Keratinocyte (primary cell): ENCODE results near the gene HMGXB3. TPM values are rescaled to one million over a fixed set of nuclear protein-coding genes. Genes with fewer than 3 reads are reported as not detected.

Experiments used
- DNase-seq: peaks from one replicate; pipeline ENCODE4 v3.0.0-alpha.2; 2011; ENCODE audit warnings: low read depth, missing footprints, low spot score
- FAIRE-seq: peaks from 2 replicates; lab custom pipeline; 2011; peaks lifted over from hg19 to GRCh38; lab: Jason Lieb, UNC
- H2AFZ ChIP-seq: 2 replicates; pipeline ENCODE4 v1.6.0; 2012; ENCODE audit warnings: low read length, control low read depth, inconsistent platforms; ENCODE audit not compliant: control insufficient read depth
- H3K27ac ChIP-seq: 2 replicates; pipeline ENCODE4 v1.5.1; 2011; ENCODE audit warnings: low read length; ENCODE audit not compliant: control insufficient read depth, insufficient read depth
- H3K27me3 ChIP-seq: 3 replicates; pipeline ENCODE4 v1.6.0; 2011; ENCODE audit warnings: low read length; ENCODE audit not compliant: control insufficient read depth, insufficient read depth; ENCODE audit errors: extremely low read depth
- H3K36me3 ChIP-seq, 2 experiments: 2 replicates in 1 of 2; 3 replicates in 1 of 2; pipeline ENCODE4 v1.5.1; 2011; ENCODE audit warnings: low read length in 2 of 2, mild to moderate bottlenecking in 1 of 2; ENCODE audit not compliant: control insufficient read depth in 2 of 2, insufficient read depth in 2 of 2; ENCODE audit errors: extremely low read depth in 1 of 2
- H3K4me1 ChIP-seq: 3 replicates; pipeline ENCODE4 v1.5.1; 2011; ENCODE audit warnings: low read length; ENCODE audit not compliant: control insufficient read depth, insufficient read depth; ENCODE audit errors: extremely low read depth
- H3K4me2 ChIP-seq: 3 replicates; pipeline ENCODE4 v1.6.0; 2011; ENCODE audit warnings: low read depth, low read length; ENCODE audit not compliant: control insufficient read depth, insufficient read depth; ENCODE audit errors: extremely low read depth
- H3K4me3 ChIP-seq, 3 experiments: fragments of 200-600 bp in 1 of 3; sonication (generic) in 1 of 3; 2 replicates in 2 of 3; 3 replicates in 1 of 3; pipeline ENCODE4 v1.5.1; 2011 to 2016; ENCODE audit warnings: low read length in 3 of 3, mild to moderate bottlenecking in 3 of 3, control low read depth in 2 of 3, inconsistent platforms in 1 of 3, low read depth in 1 of 3, mixed read lengths in 1 of 3, mixed run types in 1 of 3, moderate library complexity in 1 of 3; ENCODE audit not compliant: control insufficient read depth in 2 of 3, insufficient read depth in 2 of 3; ENCODE audit errors: extremely low read depth in 1 of 3
- H3K79me2 ChIP-seq: 2 replicates; pipeline ENCODE4 v1.6.0; 2012; ENCODE audit warnings: low read length; ENCODE audit not compliant: control insufficient read depth, insufficient read depth
- H3K9ac ChIP-seq: 3 replicates; pipeline ENCODE4 v1.6.0; 2011; ENCODE audit warnings: low read length; ENCODE audit not compliant: control insufficient read depth, insufficient read depth; ENCODE audit errors: extremely low read depth
- H3K9me1 ChIP-seq: 3 replicates; pipeline ENCODE4 v1.6.0; 2011; ENCODE audit warnings: low read length; ENCODE audit not compliant: control insufficient read depth, insufficient read depth; ENCODE audit errors: extremely low read depth
- H3K9me3 ChIP-seq: 2 replicates; pipeline ENCODE4 v1.5.1; 2012; ENCODE audit warnings: low read depth, low read length; ENCODE audit not compliant: control insufficient read depth
- H4K20me1 ChIP-seq: 3 replicates; pipeline ENCODE4 v1.6.0; 2011; ENCODE audit warnings: low read length; ENCODE audit not compliant: control insufficient read depth, insufficient read depth; ENCODE audit errors: extremely low read depth
- CTCF ChIP-seq, 3 experiments: IDR thresholded peaks in 1 of 3; conservative IDR thresholded peaks in 1 of 3; optimal IDR thresholded peaks in 1 of 3; 2 replicates in 2 of 3; 3 replicates in 1 of 3; pipeline versions ENCODE3 to v1.5.1; 2011; ENCODE audit warnings: low read length in 3 of 3, mild to moderate bottlenecking in 3 of 3, moderate library complexity in 2 of 3, control low read depth in 1 of 3, inconsistent platforms in 1 of 3; ENCODE audit not compliant: insufficient read depth in 2 of 3; ENCODE audit errors: extremely low read depth in 1 of 3
- EZH2 ChIP-seq: IDR thresholded peaks from one replicate; pipeline ENCODE4 v1.6.1; 2012; ENCODE audit warnings: inconsistent platforms, mild to moderate bottlenecking, low read length, moderate library complexity
- dilution Hi-C: fragments of 300-500 bp; cut with MboI; formaldehyde crosslinking; loops from one replicate; pipeline ENCODE4 v1.7.0; 2020; ENCODE audit warnings: low sequenced_read_pairs; ENCODE audit not compliant: extremely low pct_ligation_motif_present
- polyA plus RNA-seq, 5 experiments: library from polyadenylated mRNA; depleted of rRNA in 3 of 5; stranded (reverse) in 3 of 5; stranded (forward) in 1 of 5; unstranded in 1 of 5; fragments of >200 nt; gene quantifications; 1 replicate in 1 of 5; 2 replicates in 3 of 5; 3 replicates in 1 of 5; pipeline versions ENCODE4 v1.2.1 to v1.2.3, GENCODE V29; 2011 to 2012; ENCODE audit warnings: missing spikeins in 2 of 5, low read depth in 1 of 5, low replicate concordance in 1 of 5

HMGXB3 gene
- polyA plus RNA-seq, 1 donor (not counting 4 experiments of a cell fraction or from before 2014, with no cell fraction given): 39.4 TPM

GRCh38 chr5:149999359-149999758 is 1.2 kb upstream of the HMGXB3 start:
- H3K27me3 ChIP-seq: no peaks in the 10 kb centered on the region
- H3K4me3 ChIP-seq: peak overlapping the region; percentile 88 to 98 (median 96)
- DNase-seq (no peak), FAIRE-seq (peak; percentile 57)
- peak overlapping the region; percentile 84 for H3K4me2 ChIP-seq
- TF ChIP-seq EZH2 (no peak), CTCF (optimal IDR thresholded peaks at IDR 0.05 in 1 of 3, IDR thresholded peaks at IDR 0.05 in 1 of 3, conservative IDR thresholded peaks at IDR 0.05 in 1 of 3; ENCODE audit: extremely low read depth in 1 of 3, insufficient read depth in 2 of 3, low read length in 3 of 3) (no peak)
- peak overlapping the region; percentile 90 for H3K27ac ChIP-seq
- H3K36me3 ChIP-seq: peaks cover 7% of the 10 kb centered on the region in 2 experiments
- dilution Hi-C loops: no loop called here
- H2AFZ ChIP-seq: peak overlapping the region; percentile 35
- peak overlapping the region; percentile 94 for H3K9ac ChIP-seq
- H3K79me2 ChIP-seq: peaks cover 32% of the 10 kb centered on the region
- peaks cover 5% of the 10 kb centered on the region for H4K20me1 ChIP-seq
- H3K4me1 ChIP-seq: peaks cover 29% of the 10 kb centered on the region
- H3K9me1 ChIP-seq: no peaks in the 10 kb centered on the region
- H3K9me3 ChIP-seq: no peaks in the 10 kb centered on the region

- Histone ChIP-seq H3K36me3 (peaks cover 7 to 10% of the 10 kb centered on the region in 2 experiments), H4K20me1 (peaks cover 5% of the 10 kb centered on the region), H3K79me2 (peaks cover 37% of the 10 kb centered on the region), H3K4me1 (peaks cover 29% of the 10 kb centered on the region), H2AFZ (peak overlapping the region; percentile 92), H3K9me3 (no peaks in the 10 kb centered on the region), H3K27me3 (no peaks in the 10 kb centered on the region), H3K4me2 (peak overlapping the region; percentile 84), H3K9me1 (no peaks in the 10 kb centered on the region), H3K9ac (peak overlapping the region; percentile 94), H3K4me3 (peak overlapping the region; percentile 88 to 98 (median 96)), H3K27ac (peak overlapping the region; percentile 90)
- DNase-seq (no peak), FAIRE-seq (peak; percentile 55)
- no peak for TF ChIP-seq CTCF (optimal IDR thresholded peaks at IDR 0.05 in 1 of 3, IDR thresholded peaks at IDR 0.05 in 1 of 3, conservative IDR thresholded peaks at IDR 0.05 in 1 of 3; ENCODE audit: extremely low read depth in 1 of 3, insufficient read depth in 2 of 3, low read length in 3 of 3)
- TF ChIP-seq EZH2: no peak
- dilution Hi-C loops: no loop called here
Measured at GRCh38 chr5:149999866-150000255, 678 bp upstream of the HMGXB3 start.
